Measurements from ENCODE around the gene ATG16L1.

Gene ATG16L1

DNA sequence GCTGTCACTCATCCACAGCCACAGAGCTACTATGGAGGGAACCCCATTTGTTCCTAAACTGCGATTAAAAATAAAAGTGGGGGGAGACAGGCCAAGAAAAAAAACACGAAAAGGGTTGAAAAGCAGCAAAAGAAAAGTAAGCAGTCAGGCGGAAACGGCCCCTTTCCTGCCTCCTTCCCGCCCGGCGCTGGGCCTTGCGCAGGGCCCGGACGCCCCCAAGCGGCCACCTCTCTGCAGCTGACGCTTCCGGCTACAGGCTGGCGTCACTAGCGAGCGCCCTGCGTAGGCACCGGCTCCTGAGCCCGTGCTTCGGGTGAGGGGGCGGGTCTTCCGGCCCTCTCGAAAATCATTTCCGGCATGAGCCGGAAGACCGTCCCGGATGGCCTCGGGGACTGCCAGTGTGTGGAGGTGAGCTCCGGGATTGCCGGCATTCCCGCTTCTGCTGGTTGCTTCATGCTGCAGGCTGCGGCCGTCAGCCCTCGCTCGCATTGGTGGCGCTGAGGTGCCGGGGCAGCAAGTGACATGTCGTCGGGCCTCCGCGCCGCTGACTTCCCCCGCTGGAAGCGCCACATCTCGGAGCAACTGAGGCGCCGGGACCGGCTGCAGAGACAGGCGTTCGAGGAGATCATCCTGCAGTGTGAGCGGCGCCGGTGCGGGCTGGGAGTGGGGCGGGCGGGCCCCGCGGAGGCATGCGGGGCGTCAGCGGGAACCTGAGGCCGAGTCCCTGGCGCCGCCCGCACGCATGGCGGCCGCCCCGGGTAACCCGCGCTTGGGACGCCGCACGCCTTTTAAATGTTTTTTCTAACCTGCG, at the start of gene ATG16L1:
TSS of gene ATG16L1 (plus strand) at position 368 of the 811 bp plus-strand sequence. CDS start at position 523, 155 bp downstream.
- peak; percentile 84 to 91 for DNase-seq (ENCODE audit: extremely low read depth in 1 of 2, low read depth in 1 of 2)

DNA sequence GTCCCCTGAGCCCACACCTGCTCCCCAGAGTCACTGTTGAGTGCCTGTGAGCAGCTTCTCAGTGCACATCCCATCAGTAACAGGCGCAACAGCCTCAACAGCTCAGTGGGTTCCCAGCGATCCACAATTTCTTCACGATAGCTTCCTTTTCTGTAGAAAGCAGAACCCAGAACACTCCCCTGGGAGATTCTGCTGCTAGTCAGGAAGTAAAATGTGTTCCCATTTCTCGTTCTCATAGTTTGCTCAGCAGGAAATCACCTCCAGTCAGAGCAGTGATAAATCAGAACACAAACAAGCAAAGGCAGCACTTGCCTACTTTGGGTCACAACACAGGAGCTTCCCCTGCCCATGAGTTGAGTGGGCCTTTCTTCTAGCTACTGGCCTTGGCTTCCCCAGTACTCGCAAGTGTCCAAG, 48.9 kb upstream of the ATG16L1 start:
- DNase-seq (ENCODE audit: extremely low read depth in 1 of 2, low read depth in 1 of 2): no peak

DNA sequence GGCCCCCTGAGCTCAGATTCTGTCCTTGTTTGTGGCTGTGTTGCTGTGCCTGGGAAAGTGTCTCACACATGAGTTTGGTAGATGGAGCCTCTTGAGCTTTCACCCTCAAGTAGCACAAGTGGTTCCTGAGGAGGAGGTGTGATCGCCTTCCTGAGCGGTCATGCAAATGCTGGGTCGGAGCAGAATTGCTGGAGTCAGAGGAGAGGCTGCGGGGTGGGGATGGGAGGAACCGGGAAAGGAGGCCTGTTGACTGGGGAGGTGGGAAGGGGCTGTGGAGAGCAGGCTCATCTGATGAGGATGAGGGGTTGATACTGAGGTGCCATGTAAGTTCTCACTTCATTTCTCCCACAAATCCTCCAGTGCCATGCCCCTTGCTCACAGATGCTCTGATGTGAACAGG, 48.4 kb upstream of the ATG16L1 start:
- no peak for DNase-seq (ENCODE audit: extremely low read depth in 1 of 2, low read depth in 1 of 2)

DNA sequence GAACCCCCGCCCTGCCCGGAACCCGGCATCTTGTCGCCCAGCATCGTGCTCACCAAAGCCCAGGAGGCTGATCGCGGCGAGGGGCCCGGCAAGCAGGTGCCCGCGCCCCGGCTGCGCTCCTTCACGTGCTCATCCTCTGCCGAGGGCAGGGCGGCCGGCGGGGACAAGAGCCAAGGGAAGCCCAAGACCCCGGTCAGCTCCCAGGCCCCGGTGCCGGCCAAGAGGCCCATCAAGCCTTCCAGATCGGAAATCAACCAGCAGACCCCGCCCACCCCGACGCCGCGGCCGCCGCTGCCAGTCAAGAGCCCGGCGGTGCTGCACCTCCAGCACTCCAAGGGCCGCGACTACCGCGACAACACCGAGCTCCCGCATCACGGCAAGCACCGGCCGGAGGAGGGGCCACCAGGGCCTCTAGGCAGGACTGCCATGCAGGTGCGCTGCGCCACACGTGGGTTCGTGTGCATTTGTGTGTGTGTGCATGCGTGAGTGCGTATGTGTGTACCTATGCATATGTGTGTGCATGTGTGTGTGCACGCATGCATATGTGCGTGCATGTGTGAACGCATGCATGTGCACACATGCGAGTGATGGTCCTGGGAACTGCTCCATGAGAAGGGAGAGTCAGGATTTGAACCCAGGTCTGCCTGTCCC, 47.1 kb upstream of the ATG16L1 start:
- no peak for DNase-seq (ENCODE audit: extremely low read depth in 1 of 2, low read depth in 1 of 2)

DNA sequence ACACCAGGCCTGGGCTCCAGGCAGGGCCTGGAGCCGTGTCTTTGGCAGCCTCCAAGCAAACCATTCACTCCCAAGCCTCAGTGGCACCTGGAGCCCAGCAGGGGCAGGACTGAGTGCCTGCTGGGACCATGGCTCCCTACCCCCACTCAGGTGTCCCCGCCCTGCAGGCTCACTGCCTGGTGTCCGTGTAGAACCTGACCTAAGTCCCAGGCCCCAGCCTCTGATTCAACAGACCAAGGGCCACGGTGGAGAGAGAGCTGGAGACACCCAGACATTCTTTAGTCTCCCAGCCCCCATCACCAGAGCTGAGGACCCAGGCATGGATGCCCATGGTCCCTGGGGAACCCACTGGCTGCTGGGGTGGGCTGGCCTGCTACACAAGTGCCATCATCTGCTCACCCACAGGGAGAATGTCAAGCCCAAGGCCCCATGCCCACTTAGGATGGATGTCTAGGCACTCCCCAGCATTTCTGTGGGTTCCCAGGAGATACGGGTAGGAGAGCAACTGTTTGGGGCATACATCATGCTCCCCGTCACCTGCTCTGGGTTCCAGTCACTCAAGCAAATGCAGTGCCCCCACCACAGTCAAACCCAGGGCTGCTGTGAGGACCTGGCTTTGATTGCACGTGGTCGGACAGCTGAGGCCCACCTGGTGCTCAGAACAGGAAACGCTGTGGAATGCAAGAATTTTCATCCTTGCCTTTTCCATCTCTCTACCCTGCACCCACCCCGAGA, 42.9 kb upstream of the ATG16L1 start:
- DNase-seq (ENCODE audit: extremely low read depth in 1 of 2, low read depth in 1 of 2): no peak

DNA sequence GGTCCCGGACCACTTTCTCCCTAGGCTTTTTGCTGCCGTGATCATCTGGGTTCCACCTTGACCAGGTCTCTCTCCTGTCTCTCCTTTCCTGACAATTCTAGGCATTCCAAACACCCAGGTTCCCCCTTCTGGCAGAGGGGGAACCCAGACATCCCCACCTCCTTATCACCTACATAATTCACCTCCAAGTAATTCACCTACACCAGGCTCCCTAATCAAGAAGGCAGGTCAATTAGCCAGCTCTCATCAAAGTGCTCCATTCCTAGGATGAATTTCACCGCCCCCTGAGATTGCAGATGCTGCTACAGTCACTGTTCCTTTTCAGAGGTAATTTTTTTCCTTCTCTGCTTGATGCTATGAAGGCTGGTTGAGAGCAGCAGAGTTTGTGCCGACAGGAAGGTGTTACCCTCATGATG, 42.3 kb upstream of the ATG16L1 start:
- no peak for DNase-seq (ENCODE audit: extremely low read depth in 1 of 2, low read depth in 1 of 2)

DNA sequence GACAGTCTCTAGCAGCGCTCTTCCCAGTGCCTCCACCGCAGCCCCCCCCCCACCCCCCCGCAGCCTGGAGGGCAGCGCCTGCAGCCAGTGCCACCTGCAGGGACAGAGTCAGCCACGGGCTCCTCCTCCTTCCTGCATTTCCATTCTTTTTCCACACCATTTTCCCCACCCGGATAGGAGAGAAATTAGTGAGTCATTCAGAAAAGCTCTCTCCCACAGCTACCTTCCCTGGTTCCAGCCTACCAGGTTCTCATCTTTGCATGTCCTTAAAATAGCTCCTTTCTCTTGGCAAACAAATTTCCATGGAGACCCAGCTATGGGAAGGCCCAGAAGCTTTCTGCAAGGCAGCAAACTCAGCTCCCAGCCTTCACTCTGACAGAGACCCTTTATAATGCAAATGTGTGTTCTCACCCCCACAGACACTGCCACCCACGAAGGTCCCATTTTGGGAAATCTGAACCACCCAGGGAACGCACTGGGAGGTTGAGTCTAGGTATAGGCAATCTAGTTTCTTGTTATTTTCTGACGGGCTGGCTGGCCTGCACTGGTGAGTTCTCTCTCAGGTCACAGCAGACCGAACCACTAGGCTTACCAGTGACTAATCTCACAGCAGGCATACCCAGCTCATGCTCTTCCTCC, 41.8 kb upstream of the ATG16L1 start:
- DNase-seq (ENCODE audit: extremely low read depth in 1 of 2, low read depth in 1 of 2): no peak

DNA sequence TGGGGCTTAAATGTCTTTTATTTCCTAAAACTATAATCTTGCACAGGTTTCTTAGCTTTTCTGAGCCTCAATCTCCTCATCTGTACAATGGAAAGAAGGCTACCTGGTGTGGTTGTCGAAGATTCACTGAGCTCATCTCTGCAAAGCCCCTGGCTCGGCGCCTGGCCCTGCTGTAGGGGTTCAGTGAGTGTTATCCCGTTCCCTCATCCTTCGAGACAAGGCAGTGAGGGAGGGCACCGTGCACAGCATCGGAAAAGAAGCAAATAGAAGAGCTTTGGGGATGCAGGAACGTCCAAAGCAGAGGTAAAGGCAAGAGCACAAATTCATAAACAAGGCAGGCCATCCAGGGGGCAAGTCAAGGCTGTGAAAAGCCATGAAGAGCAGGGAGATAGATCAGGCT, 41.2 kb upstream of the ATG16L1 start:
- no peak for DNase-seq (ENCODE audit: extremely low read depth in 1 of 2, low read depth in 1 of 2)

DNA sequence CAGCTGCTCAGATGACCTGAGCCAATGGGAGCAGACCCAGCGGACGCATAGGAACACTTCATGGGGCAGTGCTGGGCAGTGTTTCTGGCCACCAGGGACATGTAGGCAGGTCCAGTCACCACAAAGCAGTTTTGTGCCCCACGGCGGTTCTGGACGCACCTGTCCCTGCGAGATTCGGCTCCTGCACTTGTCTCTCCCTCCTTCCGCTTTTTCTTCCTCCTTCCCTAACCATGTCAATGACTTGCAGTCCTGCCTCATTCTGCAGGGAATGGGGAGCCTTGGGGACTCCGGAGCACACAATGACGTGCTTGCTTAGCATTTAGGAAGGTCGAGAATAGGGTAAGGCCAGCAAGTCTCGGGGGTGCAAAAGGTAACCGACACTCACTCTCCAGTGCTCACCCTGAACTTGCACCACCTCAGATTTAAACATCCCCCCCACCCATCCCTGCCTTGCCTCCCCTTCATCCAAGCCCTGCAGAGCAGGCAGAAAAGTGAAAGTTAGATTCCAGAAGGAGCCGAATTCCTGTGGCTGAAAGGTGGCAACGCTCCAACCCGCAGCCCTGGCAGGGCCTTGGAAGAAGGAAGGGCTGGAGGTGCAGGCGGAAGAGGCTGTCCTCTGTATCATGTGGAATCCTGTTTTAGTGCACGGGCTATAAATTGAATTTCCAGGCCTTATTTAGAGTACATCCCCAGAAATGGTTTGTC, 40.5 kb upstream of the ATG16L1 start:
- DNase-seq (ENCODE audit: extremely low read depth in 1 of 2, low read depth in 1 of 2): no peak

DNA sequence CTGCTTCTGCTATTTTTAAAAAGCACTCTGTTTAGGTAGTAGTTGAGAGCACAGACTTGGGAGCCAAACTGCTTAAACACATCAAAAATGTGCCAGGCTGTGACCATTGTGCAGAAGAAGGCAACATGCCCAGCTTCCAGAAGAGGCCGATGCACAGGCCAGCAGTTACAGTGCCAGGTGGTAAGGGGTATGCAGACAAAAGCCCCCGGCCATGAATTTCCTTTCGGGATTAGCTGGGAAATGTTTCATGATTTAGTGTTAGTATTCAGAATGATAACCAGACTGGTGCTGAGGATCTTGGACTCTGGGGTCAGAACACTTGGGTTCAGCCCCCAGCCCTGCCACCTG, 40.0 kb upstream of the ATG16L1 start:
- DNase-seq (ENCODE audit: extremely low read depth in 1 of 2, low read depth in 1 of 2): no peak

DNA sequence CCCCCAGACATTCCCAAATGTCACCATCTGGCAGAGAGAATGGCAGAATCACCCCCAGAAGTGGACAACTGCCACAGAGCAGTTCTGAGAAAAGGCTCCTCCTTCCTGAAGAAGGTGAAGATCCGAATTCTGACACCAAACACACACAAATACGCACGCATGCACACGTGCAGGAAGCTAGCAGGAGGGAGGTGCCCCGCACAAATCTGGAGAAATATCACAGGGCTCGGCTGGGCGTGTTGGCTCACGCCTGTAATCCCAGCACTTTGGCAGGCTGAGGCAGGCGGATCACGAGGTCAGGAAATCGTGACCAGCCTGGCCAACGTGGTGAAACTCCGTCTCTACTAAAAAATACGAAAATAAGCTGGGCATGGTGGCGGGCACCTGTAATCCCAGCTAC, 38.5 kb upstream of the ATG16L1 start:
- no peak for DNase-seq (ENCODE audit: extremely low read depth in 1 of 2, low read depth in 1 of 2)

DNA sequence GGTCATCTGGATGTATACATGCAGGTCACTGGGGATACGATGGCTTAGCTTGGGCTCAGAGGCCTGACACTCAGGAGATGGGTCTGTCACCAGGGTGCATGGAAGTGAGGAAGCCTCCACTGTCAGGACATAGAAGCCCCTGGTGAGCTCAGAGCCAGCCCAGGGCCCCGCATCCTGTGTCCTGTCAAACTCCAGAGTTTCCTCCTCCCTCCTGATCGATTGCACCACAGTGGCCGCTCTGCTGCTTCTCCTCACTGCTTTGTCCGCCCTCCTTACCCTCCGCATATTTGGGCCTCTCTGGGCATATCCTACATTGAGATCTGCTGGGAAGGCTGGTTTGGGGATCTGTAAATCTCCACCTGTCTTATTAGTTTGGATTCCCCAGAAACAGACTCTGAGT, 37.5 kb upstream of the ATG16L1 start:
- no peak for DNase-seq (ENCODE audit: extremely low read depth in 1 of 2, low read depth in 1 of 2)

DNA sequence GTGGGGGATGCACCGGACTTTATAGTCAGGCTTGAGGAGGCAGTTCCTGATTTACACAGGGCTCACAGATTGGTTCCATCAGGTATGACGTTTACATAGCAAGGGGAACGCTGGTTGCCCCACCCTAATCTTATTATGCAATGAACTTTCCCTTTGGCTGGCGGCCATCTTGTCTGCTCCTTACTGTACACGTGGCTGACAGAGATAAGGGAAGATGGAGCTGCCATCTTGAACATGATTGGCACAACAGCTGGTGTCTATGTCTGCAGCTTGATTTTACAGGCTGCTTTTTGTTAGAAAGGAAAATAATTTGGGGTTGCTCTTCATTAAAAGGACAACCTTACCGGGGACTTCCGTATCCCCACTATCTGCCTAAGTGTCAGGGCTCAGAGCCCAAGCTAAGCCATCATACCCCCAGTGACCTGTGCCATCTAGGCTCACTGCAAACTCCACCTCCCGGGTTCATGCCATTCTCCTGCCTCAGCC, 33.5 kb upstream of the ATG16L1 start:
- DNase-seq (ENCODE audit: extremely low read depth in 1 of 2, low read depth in 1 of 2): no peak

DNA sequence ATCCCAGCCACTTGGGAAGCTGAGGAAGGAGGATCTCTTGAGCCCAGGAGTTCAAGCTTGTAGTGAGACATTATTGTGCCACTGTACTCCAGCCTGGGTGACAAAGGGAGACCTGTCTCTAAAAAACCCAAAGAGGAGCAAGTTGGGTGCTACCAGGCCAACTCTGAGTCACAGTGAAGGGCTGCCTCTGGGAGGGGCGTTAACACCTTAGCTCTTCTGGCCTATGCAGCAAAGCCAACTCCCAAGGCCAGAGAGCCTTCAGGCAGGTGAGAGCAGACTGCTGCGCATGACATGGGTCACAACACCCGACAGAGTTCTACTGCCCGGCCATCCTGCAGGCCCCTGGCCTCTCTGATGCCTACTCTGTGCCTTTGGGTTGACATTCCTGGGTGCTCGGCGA, 32.6 kb upstream of the ATG16L1 start:
- DNase-seq (ENCODE audit: extremely low read depth in 1 of 2, low read depth in 1 of 2): no peak

DNA sequence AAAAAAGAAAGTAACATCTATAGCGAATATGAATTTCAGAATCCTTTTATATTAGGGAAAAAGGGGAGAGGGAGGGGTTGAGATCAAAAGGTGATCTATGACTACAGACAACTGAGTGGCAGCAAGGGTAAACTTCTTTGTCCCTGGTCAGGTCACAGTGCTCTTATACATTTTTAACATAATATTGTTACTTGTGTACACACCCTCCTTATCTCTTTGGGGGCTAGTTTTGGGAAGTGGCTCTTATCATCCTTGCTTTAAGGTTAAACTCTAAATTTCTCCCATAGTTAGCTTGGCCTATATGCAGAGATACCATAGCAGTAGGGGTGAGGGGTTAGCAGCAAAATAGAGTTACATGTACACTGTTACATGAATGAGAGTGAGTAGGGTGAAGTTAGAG, 31.6 kb upstream of the ATG16L1 start:
- no peak for DNase-seq (ENCODE audit: extremely low read depth in 1 of 2, low read depth in 1 of 2)

DNA sequence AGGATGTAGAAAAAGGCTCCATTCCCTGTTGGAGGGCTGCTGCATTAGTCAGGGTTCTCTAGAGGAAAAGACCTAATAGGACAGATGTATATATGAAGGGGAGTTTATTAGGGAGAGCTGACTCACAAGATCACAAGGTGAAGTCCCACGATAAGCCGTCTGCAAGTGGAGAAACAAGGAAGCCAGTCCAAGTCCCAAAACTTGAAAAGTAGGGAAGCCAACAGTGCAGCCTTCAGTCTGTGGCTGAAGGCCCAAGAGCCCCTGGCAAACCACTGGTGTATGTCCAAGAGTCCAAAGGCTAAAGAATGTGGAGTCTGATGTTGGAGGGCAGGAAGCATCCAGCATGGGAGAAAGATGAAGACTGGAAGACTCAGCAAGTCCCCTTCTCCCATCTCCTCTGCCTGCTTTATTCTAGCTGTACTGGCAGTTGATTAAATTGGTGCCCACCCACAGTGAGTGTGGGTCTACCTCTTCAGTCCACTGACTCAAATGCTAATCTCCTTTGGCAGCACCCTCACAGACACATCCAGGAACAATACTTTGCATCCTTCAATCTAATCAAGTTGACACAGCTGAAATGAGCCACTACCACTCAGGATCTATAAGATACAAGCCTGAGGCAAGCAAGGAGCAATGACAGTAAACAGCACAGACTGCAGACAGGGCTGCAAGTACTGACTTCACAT, 30.0 kb upstream of the ATG16L1 start:
- DNase-seq (ENCODE audit: extremely low read depth in 1 of 2, low read depth in 1 of 2): no peak

DNA sequence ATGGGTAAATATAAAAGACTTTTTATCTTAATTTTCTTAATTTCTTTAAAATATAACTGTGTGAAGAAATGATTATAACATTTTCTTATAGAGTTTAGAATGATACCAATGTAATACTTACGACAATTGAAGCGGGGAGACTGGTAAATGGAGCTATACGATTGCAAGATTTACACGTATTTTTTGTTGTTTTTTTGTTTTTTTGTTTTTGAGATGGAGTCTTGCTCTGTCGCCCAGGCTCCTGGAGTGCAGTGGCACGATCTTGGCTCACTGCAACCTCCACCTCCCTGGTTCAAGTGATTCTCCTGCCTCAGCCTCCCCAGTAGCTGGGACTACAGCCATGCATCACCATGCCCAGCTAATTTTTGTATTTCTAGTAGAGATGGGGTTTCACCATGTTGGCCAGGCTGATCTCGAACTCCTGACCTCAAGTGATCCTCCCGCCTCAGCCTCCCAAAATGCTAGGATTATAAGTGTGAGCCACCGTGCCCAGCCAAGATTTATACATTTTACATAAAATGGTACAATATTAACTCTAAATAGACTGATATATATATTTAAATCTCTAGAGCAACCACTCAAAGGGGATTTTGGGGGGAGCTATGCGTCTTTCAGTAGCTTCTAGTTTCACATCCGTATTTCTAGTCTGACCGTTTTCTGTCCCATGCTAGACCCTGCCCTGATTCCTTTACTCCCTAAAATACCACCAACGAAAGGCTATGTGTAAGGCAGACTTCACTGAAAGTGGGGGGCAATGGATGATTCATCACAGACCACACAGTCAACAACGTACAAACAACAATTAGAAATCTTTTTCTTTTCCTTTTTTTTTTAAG, 28.2 kb upstream of the ATG16L1 start:
- DNase-seq (ENCODE audit: extremely low read depth in 1 of 2, low read depth in 1 of 2): no peak

DNA sequence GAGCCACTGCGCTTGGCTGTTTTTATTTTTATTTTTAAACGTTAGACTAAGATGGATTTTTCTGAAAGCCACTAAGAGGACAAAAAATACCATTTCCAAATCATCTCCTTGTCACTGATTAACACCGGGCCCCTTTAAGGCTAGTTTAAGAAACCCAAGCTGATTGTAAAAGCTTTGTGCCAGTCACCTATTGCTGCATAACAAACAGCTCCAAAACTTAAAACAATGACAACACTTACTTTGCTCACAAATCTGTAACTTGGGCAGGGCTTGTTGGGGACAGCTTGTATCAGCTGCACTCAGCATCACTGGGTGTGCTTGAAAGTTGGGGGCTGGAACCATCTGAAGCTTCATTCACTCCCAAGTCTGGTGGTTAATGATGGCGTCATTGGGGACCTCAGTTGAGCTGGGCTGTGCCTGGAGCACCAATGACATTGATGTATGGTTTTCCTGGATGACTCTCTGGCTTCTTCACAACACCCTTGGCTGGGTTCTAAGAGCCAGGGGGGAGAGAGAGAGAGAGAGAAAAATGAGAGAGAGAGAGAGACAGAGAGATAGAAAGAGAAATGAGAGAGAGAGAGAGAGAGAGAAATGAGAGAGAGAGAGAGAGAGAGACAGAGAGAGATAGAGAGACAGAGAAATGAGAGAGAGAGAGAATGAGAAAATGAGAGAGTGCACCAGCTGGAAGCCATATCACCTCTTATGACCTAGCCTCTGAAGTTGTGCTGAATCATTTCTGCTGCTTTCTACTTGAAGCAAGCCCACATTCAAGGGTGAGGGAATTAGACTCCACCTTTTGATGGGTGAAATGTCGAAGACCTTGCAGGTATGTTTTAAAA, 26.0 kb upstream of the ATG16L1 start:
- no peak for DNase-seq (ENCODE audit: extremely low read depth in 1 of 2, low read depth in 1 of 2)

All from activated CD8-positive, alpha-beta memory T cell treated with anti-CD3 and anti-CD28 coated beads for 1 hour (primary cell).